ENCODE measurements around the gene OSBPL3.

The OSBPL3 gene

GRCh38 chr7:24788961-24789576, 190.9 kb downstream of the OSBPL3 start:
- no peak for DNase-seq

GRCh38 chr7:24788075-24788474, 191.9 kb downstream of the OSBPL3 start:
- DNase-seq: no peak

DNA sequence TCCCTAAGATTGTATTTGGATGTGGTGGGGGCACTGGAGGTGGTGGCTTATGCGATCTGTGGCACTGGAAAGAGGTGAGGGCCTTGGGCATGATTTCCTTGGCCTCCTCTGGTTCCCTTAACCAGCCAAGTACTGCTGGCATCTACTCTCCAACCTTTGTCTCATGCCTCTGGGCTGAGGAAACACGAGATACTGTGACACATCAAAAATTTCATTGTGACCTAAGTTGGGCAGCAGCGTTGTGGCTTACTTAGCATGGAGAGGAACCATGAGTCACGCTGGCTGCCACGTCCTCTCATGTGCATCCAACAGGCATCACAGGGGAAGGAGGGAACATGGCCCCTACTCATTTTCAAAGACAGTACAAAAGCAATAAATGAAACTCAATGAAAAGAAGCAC, 193.0 kb downstream of the OSBPL3 start:
- no peak for DNase-seq

DNA sequence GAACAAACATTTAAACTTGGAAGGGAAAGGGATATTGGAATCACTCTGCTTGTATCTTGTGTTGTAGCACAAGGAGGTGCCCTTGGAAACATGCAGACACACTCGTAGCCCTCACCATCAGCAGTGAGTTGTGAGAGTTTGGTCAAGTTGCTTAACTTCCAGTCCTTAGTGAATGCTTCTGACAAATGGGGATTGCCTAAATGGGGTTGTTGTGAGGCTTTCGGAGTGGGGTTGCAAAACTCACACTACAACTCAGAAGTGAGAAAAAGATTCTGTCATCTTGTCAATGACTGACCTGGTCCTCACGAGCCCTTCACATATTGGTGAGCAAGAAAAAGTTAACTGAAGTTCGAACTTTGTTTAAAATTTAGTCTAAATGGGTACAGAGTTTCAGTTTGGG, 193.7 kb downstream of the OSBPL3 start:
- DNase-seq: no peak

DNA sequence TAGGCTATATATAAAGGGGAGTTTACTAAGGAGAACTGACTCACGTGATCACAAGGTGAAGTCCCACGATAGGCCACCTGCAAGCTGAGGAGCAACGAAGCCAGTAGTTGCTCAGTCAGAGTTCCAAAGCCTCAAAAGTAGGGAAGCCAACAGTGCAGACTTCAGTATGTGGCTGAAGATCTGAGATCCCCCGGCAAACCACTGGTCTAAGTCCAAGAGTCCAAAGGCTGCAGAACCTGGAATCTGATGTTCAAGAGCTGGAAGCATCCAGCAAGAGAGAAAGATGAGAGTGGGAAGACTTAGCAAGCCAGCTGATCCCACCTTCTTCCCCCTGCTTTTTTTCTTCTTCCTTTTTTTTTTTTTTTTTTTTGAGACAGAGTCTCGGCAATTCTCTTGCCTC, 195.7 kb downstream of the OSBPL3 start:
- no peak for DNase-seq

DNA sequence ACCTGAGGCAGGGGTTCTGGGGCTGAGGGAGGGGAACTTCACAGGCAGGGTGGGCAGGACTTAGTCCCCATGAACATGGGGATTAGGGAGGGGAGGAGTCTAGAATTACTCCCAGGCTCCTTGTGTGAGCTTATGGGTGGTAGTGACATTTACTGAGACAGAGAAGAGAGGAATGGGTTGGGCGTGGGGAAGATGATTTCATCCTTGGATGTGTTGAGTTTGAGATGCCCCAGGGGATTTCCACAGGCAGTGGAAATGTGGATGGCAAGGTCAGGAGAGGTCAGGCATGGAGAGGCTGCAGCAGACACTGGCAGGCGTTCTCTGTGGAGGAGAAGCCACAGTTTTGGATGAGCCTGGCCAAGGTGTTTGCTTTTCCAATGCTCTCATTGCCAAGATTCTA, 196.3 kb downstream of the OSBPL3 start:
- DNase-seq: no peak

- no peak for DNase-seq
These were observed 198.9 kb downstream of the OSBPL3 start for GRCh38 chr7:24781106-24781505.

DNA sequence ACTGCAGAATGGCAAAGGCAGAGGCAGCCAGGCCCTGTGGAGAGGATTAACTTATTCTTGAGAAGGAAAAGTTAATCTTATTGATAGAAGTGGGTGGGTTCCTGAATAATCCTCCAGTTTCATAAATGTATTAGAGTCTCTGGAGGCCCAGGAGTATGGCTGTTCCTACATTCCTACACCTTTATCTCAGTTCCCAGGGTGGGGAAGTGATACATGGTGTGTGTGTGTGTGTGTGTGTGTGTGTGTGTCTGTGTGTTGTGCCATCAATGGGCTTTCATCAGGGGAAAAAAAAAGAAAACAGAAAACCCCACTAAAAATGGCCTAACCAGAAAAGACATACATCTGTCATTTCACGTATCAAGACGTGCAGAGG, 200.7 kb downstream of the OSBPL3 start:
- DNase-seq: no peak

GRCh38 chr7:24778543-24779282, 201.3 kb downstream of the OSBPL3 start:
- DNase-seq: no peak

GRCh38 chr7:24777806-24778205, 202.2 kb downstream of the OSBPL3 start:
- no peak for DNase-seq

GRCh38 chr7:24773646-24774045, 206.3 kb downstream of the OSBPL3 start:
- no peak for DNase-seq

- no peak for DNase-seq
These were observed 210.1 kb downstream of the OSBPL3 start for GRCh38 chr7:24769851-24770250.

- no peak for DNase-seq
These were observed 210.8 kb downstream of the OSBPL3 start for GRCh38 chr7:24769014-24769830.

- DNase-seq: no peak
These were observed 212.0 kb downstream of the OSBPL3 start for GRCh38 chr7:24767878-24768569.

DNA sequence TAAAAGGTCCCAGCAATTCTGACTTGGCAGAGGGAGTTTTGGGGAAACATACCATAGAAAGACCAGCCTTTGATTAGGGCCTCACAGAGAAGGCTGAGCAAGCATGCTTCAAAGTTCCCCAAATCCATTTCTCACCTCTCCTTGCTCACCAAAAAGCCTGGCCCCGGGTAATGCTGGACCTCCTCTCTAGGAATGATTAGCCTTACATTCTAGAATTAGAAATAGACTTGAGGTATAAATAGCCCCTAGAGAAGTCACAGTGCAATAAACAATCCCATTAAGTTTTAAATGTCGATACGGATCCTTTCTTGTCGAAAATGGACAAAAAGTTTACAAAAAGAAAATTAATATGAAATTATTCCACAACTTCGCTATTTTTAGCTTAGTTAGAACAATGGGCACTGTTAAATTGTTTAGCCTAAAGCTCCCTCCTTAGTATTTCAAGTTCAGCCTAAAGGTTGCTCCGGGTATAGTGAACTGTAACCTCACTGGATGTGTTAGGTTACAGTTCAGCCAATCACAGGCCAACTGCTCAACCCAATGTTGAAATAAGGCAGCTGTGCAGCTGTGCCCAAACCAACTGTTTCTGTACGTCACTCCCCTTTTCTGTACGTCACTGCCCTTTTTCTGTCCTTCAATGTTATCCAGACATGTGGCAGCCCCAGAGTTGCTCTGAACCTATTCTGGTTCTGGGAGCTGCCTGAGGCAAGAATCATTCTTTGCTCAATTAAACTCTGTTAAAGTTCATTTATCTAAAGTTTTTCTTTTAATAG, 214.8 kb downstream of the OSBPL3 start:
- DNase-seq: no peak

DNA sequence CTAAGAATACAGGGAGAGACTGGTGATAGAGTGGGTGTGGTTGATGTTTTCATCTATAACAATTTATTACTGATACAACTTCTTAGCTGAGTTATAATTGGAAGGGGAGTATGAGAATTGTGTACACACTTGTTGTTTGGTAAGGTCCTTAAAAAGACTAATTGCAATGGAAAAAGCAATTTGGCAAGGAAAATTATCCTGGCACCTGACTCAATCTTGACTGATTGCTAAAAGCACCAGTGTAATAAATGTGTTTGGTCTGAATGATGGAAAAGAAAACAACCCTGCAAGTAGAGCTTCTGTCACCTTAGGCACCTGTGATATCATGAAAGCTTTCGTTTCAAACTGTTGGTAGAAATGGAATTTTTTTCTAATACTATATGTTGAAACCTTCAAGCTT, 216.0 kb downstream of the OSBPL3 start:
- no peak for DNase-seq

- no peak for DNase-seq
These were observed 216.6 kb downstream of the OSBPL3 start for GRCh38 chr7:24763303-24763901.

GRCh38 chr7:24762771-24763170, 217.2 kb downstream of the OSBPL3 start:
- DNase-seq: no peak

DNA sequence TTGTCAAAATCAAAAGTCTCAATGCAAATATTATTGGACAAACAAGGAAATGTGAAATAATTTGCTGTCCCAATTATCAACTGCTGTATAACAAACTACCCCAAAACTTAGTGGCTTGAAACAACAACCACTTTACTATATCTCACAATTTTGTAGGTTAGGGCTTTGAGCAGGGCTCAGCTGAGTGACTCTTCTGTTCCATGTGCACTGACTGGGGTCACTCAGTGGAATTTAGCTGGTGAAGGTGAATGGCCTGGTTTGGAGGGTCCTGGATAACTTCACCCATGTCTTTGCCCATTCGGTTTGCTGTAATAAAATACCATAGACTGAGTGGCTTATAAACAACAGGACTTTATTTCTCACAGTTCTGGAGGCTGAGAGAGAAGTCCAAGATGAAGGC, 219.0 kb downstream of the OSBPL3 start:
- DNase-seq: no peak

- DNase-seq: peak; percentile 43
These were observed 222.4 kb downstream of the OSBPL3 start, which contains the start of gene GSDME for GRCh38 chr7:24757353-24758275. GSDME (minus strand) TSS chr7:24757464; CDS start chr7:24749774, 7,690 bp downstream.

All from CD4-positive, alpha-beta T cell treated with Interleukin-6 for 4 hours (primary cell).